IMR-90 (cell line): ENCODE measurements around the gene ADGRA1.

Source experiments
- BHLHE40 ChIP-seq: fragments of 150-350 bp; IDR thresholded peaks from 2 replicates; pipeline ENCODE4 v1.6.1; 2016; ENCODE audit warnings: mild to moderate bottlenecking, low read depth, low read length
- CTCF ChIP-seq: conservative IDR thresholded peaks from 2 replicates; pipeline ENCODE4 v1.5.1; 2012; ENCODE audit warnings: mild to moderate bottlenecking, low read depth, low read length, improper control_type of control experiment
- POLR2A ChIP-seq: IDR thresholded peaks from 2 replicates; pipeline ENCODE4 v1.6.1; 2012; ENCODE audit warnings: mild to moderate bottlenecking, low read depth, low read length
- RCOR1 ChIP-seq: IDR thresholded peaks from 2 replicates; pipeline ENCODE4 v1.6.1; 2012; ENCODE audit warnings: mild to moderate bottlenecking, low read length, improper control_type of control experiment; ENCODE audit not compliant: insufficient replicate concordance
- RFX5 ChIP-seq: IDR thresholded peaks from 2 replicates; pipeline ENCODE4 v1.8.0; 2012; ENCODE audit warnings: low read depth, mild to moderate bottlenecking, low read length, moderate library complexity
- USF2 ChIP-seq: fragments of 150-350 bp; IDR thresholded peaks from 2 replicates; pipeline ENCODE4 v1.6.1; 2017; ENCODE audit warnings: mild to moderate bottlenecking, antibody characterized with exemption, low read length, low read depth

- TF ChIP-seq CTCF (no peak), POLR2A (no peak), BHLHE40 (no peak), RFX5 (no peak), RCOR1 (no peak), USF2 (no peak)
Observed at GRCh38 chr10:133169173-133169947, 81.6 kb downstream of the ADGRA1 start.
